Measurements from ENCODE around the gene EPHA3. TPM values are rescaled to one million over a fixed set of nuclear protein-coding genes. Genes with fewer than 3 reads are reported as not detected.

The EPHA3 gene
- total RNA-seq, 1 experiment from 2014 or later, result 0.74 TPM

GRCh38 chr3:89227634-89228033, 120.2 kb downstream of the EPHA3 start (continued):
- no peak for TF ChIP-seq SMAD4 (CRISPR knock-in tag; IDR thresholded peaks at IDR 0.05)
- TF ChIP-seq NR2C2 (CRISPR knock-in tag; IDR thresholded peaks at IDR 0.05), result no peak
- TF ChIP-seq SOX15 (CRISPR knock-in tag; IDR thresholded peaks at IDR 0.05), result no peak
- TF ChIP-seq, protein P1, sequence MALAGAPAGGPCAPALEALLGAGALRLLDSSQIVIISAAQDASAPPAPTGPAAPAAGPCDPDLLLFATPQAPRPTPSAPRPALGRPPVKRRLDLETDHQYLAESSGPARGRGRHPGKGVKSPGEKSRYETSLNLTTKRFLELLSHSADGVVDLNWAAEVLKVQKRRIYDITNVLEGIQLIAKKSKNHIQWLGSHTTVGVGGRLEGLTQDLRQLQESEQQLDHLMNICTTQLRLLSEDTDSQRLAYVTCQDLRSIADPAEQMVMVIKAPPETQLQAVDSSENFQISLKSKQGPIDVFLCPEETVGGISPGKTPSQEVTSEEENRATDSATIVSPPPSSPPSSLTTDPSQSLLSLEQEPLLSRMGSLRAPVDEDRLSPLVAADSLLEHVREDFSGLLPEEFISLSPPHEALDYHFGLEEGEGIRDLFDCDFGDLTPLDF (CRISPR knock-in tag; IDR thresholded peaks at IDR 0.05), result no peak
- no peak for TF ChIP-seq GTF2I (CRISPR knock-in tag; conservative IDR thresholded peaks at IDR 0.05)
- TF ChIP-seq ESRRA (CRISPR knock-in tag; IDR thresholded peaks at IDR 0.05; ENCODE audit: borderline replicate concordance), result no peak
- TF ChIP-seq MAX (CRISPR knock-in tag; IDR thresholded peaks at IDR 0.05), result no peak
- TF ChIP-seq, protein P2, sequence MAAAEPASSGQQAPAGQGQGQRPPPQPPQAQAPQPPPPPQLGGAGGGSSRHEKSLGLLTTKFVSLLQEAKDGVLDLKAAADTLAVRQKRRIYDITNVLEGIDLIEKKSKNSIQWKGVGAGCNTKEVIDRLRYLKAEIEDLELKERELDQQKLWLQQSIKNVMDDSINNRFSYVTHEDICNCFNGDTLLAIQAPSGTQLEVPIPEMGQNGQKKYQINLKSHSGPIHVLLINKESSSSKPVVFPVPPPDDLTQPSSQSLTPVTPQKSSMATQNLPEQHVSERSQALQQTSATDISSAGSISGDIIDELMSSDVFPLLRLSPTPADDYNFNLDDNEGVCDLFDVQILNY (CRISPR knock-in tag; IDR thresholded peaks at IDR 0.05), result no peak
- TF ChIP-seq, protein P3, sequence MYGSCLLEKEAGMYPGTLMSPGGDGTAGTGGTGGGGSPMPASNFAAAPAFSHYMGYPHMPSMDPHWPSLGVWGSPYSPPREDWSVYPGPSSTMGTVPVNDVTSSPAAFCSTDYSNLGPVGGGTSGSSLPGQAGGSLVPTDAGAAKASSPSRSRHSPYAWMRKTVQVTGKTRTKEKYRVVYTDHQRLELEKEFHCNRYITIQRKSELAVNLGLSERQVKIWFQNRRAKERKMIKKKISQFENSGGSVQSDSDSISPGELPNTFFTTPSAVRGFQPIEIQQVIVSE (CRISPR knock-in tag; IDR thresholded peaks at IDR 0.05; ENCODE audit: borderline replicate concordance), result no peak
- no peak for TF ChIP-seq ZSCAN18 (CRISPR knock-in tag; IDR thresholded peaks at IDR 0.05)
- TF ChIP-seq FOXP4 (CRISPR knock-in tag; IDR thresholded peaks at IDR 0.05), result no peak
- TF ChIP-seq, protein P4, sequence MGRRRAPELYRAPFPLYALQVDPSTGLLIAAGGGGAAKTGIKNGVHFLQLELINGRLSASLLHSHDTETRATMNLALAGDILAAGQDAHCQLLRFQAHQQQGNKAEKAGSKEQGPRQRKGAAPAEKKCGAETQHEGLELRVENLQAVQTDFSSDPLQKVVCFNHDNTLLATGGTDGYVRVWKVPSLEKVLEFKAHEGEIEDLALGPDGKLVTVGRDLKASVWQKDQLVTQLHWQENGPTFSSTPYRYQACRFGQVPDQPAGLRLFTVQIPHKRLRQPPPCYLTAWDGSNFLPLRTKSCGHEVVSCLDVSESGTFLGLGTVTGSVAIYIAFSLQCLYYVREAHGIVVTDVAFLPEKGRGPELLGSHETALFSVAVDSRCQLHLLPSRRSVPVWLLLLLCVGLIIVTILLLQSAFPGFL (CRISPR knock-in tag; IDR thresholded peaks at IDR 0.05; ENCODE audit: borderline replicate concordance), result no peak
- no peak for TF ChIP-seq ZNF232 (CRISPR knock-in tag; IDR thresholded peaks at IDR 0.05)

DNA sequence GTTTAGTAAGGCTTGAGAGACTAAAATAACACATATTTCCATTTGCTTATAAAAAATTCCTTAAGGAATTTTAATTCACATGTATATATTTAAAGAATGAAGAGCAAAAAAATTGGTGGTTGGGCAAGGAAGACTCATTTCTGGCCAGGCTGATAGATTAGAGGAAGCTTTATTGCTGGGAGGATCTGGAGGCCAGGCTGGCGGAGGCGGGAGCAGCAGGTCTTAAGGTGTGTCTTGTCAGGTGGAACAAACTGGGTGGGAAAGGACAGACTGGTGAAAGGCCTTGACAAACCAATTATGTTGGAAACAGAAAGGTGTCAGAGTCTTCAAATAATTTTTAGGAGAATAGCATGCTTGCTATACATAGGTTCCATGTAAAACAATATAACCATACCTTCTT, 124.7 kb downstream of the EPHA3 start:
- no peaks in the 10 kb centered on the region for H3K9me3 Mint-ChIP-seq
- no peak overlapping the region for H3K27ac Mint-ChIP-seq
- TF ChIP-seq SMAD4 (CRISPR knock-in tag; IDR thresholded peaks at IDR 0.05) (no peak), FOXJ3 (CRISPR knock-in tag; IDR thresholded peaks at IDR 0.05; ENCODE audit: borderline replicate concordance) (no peak), TP53 (CRISPR knock-in tag; IDR thresholded peaks at IDR 0.05) (no peak), CTCF (IDR thresholded peaks at IDR 0.05) (no peak), ZNF416 (CRISPR knock-in tag; IDR thresholded peaks at IDR 0.05) (no peak), ZNF317 (CRISPR knock-in tag; IDR thresholded peaks at IDR 0.05; ENCODE audit: borderline replicate concordance, low read depth) (no peak), FOXP1 (CRISPR knock-in tag; IDR thresholded peaks at IDR 0.05; ENCODE audit: borderline replicate concordance) (no peak), NR3C1 (CRISPR knock-in tag; conservative IDR thresholded peaks at IDR 0.05; ENCODE audit: low read depth) (no peak), CBFB (CRISPR knock-in tag; IDR thresholded peaks at IDR 0.05; ENCODE audit: low read depth) (no peak), TEAD1 (CRISPR knock-in tag; IDR thresholded peaks at IDR 0.05) (no peak), GTF2I (CRISPR knock-in tag; conservative IDR thresholded peaks at IDR 0.05) (no peak)
- TF ChIP-seq, protein P5, sequence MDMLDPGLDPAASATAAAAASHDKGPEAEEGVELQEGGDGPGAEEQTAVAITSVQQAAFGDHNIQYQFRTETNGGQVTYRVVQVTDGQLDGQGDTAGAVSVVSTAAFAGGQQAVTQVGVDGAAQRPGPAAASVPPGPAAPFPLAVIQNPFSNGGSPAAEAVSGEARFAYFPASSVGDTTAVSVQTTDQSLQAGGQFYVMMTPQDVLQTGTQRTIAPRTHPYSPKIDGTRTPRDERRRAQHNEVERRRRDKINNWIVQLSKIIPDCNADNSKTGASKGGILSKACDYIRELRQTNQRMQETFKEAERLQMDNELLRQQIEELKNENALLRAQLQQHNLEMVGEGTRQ (CRISPR knock-in tag; IDR thresholded peaks at IDR 0.05), result no peak
- TF ChIP-seq, protein P6, sequence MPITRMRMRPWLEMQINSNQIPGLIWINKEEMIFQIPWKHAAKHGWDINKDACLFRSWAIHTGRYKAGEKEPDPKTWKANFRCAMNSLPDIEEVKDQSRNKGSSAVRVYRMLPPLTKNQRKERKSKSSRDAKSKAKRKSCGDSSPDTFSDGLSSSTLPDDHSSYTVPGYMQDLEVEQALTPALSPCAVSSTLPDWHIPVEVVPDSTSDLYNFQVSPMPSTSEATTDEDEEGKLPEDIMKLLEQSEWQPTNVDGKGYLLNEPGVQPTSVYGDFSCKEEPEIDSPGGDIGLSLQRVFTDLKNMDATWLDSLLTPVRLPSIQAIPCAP (CRISPR knock-in tag; IDR thresholded peaks at IDR 0.05), result no peak
- TF ChIP-seq, protein P7, sequence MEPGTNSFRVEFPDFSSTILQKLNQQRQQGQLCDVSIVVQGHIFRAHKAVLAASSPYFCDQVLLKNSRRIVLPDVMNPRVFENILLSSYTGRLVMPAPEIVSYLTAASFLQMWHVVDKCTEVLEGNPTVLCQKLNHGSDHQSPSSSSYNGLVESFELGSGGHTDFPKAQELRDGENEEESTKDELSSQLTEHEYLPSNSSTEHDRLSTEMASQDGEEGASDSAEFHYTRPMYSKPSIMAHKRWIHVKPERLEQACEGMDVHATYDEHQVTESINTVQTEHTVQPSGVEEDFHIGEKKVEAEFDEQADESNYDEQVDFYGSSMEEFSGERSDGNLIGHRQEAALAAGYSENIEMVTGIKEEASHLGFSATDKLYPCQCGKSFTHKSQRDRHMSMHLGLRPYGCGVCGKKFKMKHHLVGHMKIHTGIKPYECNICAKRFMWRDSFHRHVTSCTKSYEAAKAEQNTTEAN (CRISPR knock-in tag; IDR thresholded peaks at IDR 0.05), result no peak

More for the DNA sequence above, 124.7 kb downstream of the EPHA3 start:
- ChIA-PET CTCF (no interaction called here), POLR2A (no interaction called here)
- no peak overlapping the region for H3K4me3 Mint-ChIP-seq
- DNase-seq (ENCODE audit: low spot score), result no peak
- no peak for ATAC-seq
- H3K27me3 Mint-ChIP-seq (ENCODE audit: low read depth), result no peaks in the 10 kb centered on the region
- peaks cover 18% of the 10 kb centered on the region for H3K4me1 Mint-ChIP-seq
- H3K36me3 Mint-ChIP-seq, result no peaks in the 10 kb centered on the region

Measured in WTC11 (cell line).